Suprapubic skin (tissue), 4 donors: Measurements from ENCODE around the gene CHST4. TPM values are rescaled to one million over a fixed set of nuclear protein-coding genes. Genes with fewer than 3 reads are reported as not detected.

Experiments used
- DNase-seq, 2 donors: peaks; one replicate each; pipeline ENCODE4 v3.0.0-alpha.2; 2019; ENCODE audit warnings: low spot score in 2 of 2
- H3K27ac ChIP-seq: fragments of 200-600 bp; sonication (generic); one replicate; pipeline ENCODE4 v1.5.1; 2019
- H3K27me3 ChIP-seq: fragments of 200-600 bp; sonication (generic); one replicate; pipeline ENCODE4 v1.5.1; 2019
- H3K36me3 ChIP-seq: fragments of 200-600 bp; sonication (generic); one replicate; pipeline ENCODE4 v1.5.1; 2019
- H3K4me1 ChIP-seq: fragments of 200-600 bp; sonication (generic); one replicate; pipeline ENCODE4 v1.5.1; 2019
- H3K4me3 ChIP-seq: fragments of 200-600 bp; sonication (generic); one replicate; pipeline ENCODE4 v1.5.1; 2019; ENCODE audit warnings: mild to moderate bottlenecking
- H3K9me3 ChIP-seq: fragments of 200-600 bp; sonication (generic); one replicate; pipeline ENCODE4 v1.5.1; 2019
- EP300 ChIP-seq: sonication (generic); formaldehyde crosslinking; IDR thresholded peaks from one replicate; pipeline ENCODE4 v1.6.1; 2017; ENCODE audit warnings: antibody characterized with exemption
- POLR2A ChIP-seq, 2 donors: fragments of 450-650 bp; IDR thresholded peaks; one replicate each; pipeline ENCODE4 v1.6.1; 2017; ENCODE audit warnings: antibody characterized with exemption in 2 of 2, mild to moderate bottlenecking in 2 of 2, moderate library complexity in 2 of 2
- POLR2AphosphoS5 ChIP-seq, 3 donors: sonication (generic); formaldehyde crosslinking; IDR thresholded peaks; one replicate each; pipeline ENCODE4 v1.6.1; 2017; ENCODE audit warnings: antibody characterized with exemption in 3 of 3
- WGBS: methylation state at CpG from one replicate; pipeline ENCODE4 v1.1.5; 2018; 5-methylcytosine and 5-hydroxymethylcytosine counted together
- total RNA-seq, 4 donors: library from RNA; depleted of rRNA; stranded (reverse); fragments of >200 nt; gene quantifications; one replicate each; pipeline ENCODE4 v1.1.0, GENCODE V29; 2016
- TF ChIP-seq, protein P1 (sequence below), 2 donors: fragments of 200-600 bp in 1 of 2; fragments of 450-650 bp in 1 of 2; sonication (generic) in 1 of 2; IDR thresholded peaks; one replicate each; pipeline ENCODE4 v1.5.1; 2016 to 2019; ENCODE audit warnings: antibody characterized with exemption in 2 of 2, mild to moderate bottlenecking in 1 of 2, moderate library complexity in 1 of 2

The CHST4 gene
- total RNA-seq, 4 donors from 2014 or later, result not detected

DNA sequence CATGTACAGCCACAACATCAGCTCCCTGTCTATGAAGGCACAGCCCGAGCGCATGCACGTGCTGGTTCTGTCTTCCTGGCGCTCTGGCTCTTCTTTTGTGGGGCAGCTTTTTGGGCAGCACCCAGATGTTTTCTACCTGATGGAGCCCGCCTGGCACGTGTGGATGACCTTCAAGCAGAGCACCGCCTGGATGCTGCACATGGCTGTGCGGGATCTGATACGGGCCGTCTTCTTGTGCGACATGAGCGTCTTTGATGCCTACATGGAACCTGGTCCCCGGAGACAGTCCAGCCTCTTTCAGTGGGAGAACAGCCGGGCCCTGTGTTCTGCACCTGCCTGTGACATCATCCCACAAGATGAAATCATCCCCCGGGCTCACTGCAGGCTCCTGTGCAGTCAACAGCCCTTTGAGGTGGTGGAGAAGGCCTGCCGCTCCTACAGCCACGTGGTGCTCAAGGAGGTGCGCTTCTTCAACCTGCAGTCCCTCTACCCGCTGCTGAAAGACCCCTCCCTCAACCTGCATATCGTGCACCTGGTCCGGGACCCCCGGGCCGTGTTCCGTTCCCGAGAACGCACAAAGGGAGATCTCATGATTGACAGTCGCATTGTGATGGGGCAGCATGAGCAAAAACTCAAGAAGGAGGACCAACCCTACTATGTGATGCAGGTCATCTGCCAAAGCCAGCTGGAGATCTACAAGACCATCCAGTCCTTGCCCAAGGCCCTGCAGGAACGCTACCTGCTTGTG, 10.7 kb downstream of the CHST4 start:
- Histone ChIP-seq H3K4me1 (no peaks in the 10 kb centered on the region), H3K36me3 (no peaks in the 10 kb centered on the region), H3K4me3 (no peak overlapping the region), H3K27ac (no peak overlapping the region), H3K27me3 (no peaks in the 10 kb centered on the region), H3K9me3 (no peaks in the 10 kb centered on the region)
- TF ChIP-seq POLR2A (IDR thresholded peaks at IDR 0.05) (no peak), EP300 (no peak), POLR2AphosphoS5 (IDR thresholded peaks at IDR 0.05) (no peak)
- TF ChIP-seq, protein P1, sequence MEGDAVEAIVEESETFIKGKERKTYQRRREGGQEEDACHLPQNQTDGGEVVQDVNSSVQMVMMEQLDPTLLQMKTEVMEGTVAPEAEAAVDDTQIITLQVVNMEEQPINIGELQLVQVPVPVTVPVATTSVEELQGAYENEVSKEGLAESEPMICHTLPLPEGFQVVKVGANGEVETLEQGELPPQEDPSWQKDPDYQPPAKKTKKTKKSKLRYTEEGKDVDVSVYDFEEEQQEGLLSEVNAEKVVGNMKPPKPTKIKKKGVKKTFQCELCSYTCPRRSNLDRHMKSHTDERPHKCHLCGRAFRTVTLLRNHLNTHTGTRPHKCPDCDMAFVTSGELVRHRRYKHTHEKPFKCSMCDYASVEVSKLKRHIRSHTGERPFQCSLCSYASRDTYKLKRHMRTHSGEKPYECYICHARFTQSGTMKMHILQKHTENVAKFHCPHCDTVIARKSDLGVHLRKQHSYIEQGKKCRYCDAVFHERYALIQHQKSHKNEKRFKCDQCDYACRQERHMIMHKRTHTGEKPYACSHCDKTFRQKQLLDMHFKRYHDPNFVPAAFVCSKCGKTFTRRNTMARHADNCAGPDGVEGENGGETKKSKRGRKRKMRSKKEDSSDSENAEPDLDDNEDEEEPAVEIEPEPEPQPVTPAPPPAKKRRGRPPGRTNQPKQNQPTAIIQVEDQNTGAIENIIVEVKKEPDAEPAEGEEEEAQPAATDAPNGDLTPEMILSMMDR (IDR thresholded peaks at IDR 0.05), result no peak
- WGBS, result 93% methylated on average over 27 of the region's 28 CpGs
- DNase-seq, result no peak

DNA sequence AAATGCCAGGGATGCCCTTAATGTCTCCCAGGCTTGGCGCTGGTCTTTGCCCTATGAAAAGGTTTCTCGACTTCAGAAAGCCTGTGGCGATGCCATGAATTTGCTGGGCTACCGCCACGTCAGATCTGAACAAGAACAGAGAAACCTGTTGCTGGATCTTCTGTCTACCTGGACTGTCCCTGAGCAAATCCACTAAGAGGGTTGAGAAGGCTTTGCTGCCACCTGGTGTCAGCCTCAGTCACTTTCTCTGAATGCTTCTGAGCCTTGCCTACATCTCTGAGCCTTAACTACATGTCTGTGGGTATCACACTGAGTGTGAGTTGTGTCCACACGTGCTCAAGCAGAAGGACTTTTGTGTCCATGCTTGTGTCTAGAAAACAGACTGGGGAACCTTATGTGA, 11.4 kb downstream of the CHST4 start:
- DNase-seq, result no peak

DNA sequence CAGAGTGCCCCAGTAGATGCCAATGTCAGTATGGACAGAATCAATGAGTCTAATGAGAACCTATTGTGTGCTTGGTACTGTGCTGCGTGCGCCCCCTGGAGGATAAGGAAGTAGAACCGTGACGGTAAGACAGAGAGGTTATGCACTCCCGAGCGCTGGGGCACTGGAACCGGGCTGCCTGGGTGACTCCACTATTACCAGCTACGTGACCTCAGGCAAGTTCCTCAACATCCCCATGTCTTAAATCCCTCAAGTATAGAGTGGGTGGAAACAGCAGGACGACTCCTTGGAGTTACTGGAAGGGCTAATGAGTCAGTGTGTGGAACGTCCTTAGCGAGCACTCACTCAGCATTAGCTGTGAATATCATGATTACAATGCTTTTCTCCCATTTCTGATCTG, 16.2 kb downstream of the CHST4 start:
- 15% methylated on average over 11 of the region's 11 CpGs for WGBS
- DNase-seq, result no peak
- no peaks in the 10 kb centered on the region for H3K36me3 ChIP-seq

More for the DNA sequence above, 11.4 kb downstream of the CHST4 start:
- Histone ChIP-seq H3K4me1 (no peaks in the 10 kb centered on the region), H3K36me3 (no peaks in the 10 kb centered on the region), H3K4me3 (no peak overlapping the region), H3K9me3 (no peaks in the 10 kb centered on the region), H3K27me3 (no peaks in the 10 kb centered on the region), H3K27ac (no peak overlapping the region)
- 72% methylated on average over 6 of the region's 6 CpGs for WGBS
- no peak for TF ChIP-seq EP300
- no peak for TF ChIP-seq POLR2A (IDR thresholded peaks at IDR 0.05)
- TF ChIP-seq, protein P1 (IDR thresholded peaks at IDR 0.05), result peak in 1 of 2 donors; percentile 27

DNA sequence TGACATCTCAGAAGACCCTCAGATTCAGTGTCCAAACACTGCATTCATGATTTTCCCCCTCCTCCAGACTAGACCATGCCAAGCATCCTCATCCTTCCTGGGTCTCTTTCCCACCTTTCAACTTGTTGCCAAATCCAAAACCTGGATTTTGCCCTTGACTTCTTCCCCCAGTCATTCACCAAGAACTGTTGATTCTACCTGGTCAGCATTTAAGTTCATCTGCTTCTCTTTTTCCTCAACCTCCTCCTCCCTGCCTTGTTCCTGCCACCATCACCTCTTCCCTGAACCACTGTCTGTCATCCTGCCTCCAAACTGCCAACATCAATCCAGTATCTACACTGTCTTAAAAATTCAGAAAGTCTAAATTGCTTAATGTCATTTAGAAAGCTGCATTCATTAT, 20.9 kb downstream of the CHST4 start:
- Histone ChIP-seq H3K36me3 (no peaks in the 10 kb centered on the region), H3K4me1 (no peaks in the 10 kb centered on the region), H3K27ac (no peak overlapping the region), H3K9me3 (no peaks in the 10 kb centered on the region), H3K4me3 (no peak overlapping the region), H3K27me3 (no peaks in the 10 kb centered on the region)
- no peak for DNase-seq
- TF ChIP-seq POLR2AphosphoS5 (IDR thresholded peaks at IDR 0.05), result no peak
- no peak for TF ChIP-seq EP300
- TF ChIP-seq POLR2A (IDR thresholded peaks at IDR 0.05), result no peak
- TF ChIP-seq, protein P1 (IDR thresholded peaks at IDR 0.05), result no peak

More for the DNA sequence above, 16.2 kb downstream of the CHST4 start:
- TF ChIP-seq POLR2AphosphoS5 (IDR thresholded peaks at IDR 0.05), result no peak
- Histone ChIP-seq H3K4me3 (no peak overlapping the region), H3K4me1 (no peaks in the 10 kb centered on the region), H3K27ac (no peak overlapping the region), H3K9me3 (no peaks in the 10 kb centered on the region), H3K27me3 (no peaks in the 10 kb centered on the region)

DNA sequence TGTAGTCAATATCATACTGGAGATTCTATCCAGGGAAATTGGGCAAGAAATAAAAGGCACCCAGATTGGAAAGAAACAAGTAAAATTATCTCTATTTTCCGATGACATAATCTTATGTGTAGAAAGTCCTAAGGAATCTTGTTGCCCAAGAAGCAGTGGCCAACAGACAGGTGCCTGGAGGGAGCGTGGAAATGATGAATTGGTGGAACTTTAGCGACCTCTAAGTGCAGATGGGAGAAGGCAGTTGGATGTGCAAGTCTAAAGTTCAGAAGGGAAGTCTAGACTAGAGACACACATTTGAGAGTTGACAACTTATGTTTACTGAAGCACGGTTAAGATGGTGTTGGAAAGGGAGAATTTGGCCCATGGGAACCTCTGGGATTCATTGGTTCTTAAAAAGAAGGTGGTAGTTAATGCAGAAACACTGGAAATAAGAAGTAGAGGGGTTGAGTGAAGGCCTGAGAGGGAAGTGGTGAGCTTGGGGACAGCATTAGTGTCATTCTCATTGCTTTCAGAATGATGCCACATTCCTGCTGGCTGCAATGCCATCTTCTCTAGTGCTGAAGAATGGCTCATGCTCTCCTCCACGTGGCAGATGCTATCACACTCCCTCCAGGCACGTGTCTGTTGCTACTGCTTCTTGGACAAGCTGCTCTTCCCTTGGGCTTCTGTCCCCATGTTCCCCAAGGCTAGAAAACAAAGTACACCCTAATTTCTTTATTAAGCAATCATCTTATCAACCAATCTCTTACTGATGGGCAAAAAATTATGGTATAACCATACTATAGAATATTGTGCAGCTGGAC, 26.7 kb downstream of the CHST4 start:
- Histone ChIP-seq H3K4me1 (no peaks in the 10 kb centered on the region), H3K4me3 (no peak overlapping the region), H3K27ac (no peak overlapping the region), H3K36me3 (no peaks in the 10 kb centered on the region), H3K27me3 (no peaks in the 10 kb centered on the region), H3K9me3 (no peaks in the 10 kb centered on the region)
- 40% methylated on average over 6 of the region's 6 CpGs for WGBS
- TF ChIP-seq EP300 (no peak), POLR2A (IDR thresholded peaks at IDR 0.05) (no peak), POLR2AphosphoS5 (IDR thresholded peaks at IDR 0.05) (no peak)
- TF ChIP-seq, protein P1 (IDR thresholded peaks at IDR 0.05), result no peak
- DNase-seq, result no peak
